ENCODE results near the gene HPSE. TPM values are rescaled to one million over a fixed set of nuclear protein-coding genes. Genes with fewer than 3 reads are reported as not detected.

The HPSE gene
- total RNA-seq, 2 donors from 2014 or later = 1.1 to 2.7 TPM

DNA sequence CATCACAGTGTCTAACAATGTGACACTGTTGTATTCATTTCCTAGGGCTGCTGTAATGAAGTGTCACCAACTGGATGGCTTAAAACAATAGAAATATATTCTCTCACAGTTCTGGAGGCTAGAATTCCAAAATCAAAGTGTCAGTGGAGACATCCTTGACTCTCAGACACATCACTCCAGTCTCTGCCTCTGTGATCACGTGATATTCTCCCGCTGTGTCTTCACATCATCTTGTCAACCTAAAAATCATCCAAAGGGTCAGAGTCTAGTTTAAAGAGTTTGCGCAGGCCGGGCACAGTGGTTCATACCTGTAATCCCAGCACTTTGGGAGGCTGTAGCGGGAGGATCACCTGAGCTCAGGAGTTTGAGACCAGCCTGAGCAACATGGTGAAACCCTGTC lies 36.6 kb upstream of the HPSE start:
- DNase-seq = no peak
- Mint-ChIP-seq H3K9me3 (peaks cover 3% of the 10 kb centered on the region), H3K27ac (no peak overlapping the region), H3K36me3 (ENCODE audit: low read depth) (no peaks in the 10 kb centered on the region), H3K4me1 (peaks cover 7% of the 10 kb centered on the region), H3K4me3 (no peak overlapping the region), H3K27me3 (ENCODE audit: insufficient read depth) (no peaks in the 10 kb centered on the region)
- no peaks in the 10 kb centered on the region for H3K27me3 ChIP-seq (ENCODE audit: control insufficient read depth, insufficient read depth, low read length, poor library complexity, severe bottlenecking)
- H3K4me1 ChIP-seq (ENCODE audit: control insufficient read depth, insufficient read depth, low read length) = no peaks in the 10 kb centered on the region
- H3K9ac ChIP-seq (ENCODE audit: extremely low read depth, low read length, poor library complexity, severe bottlenecking) = no peak overlapping the region
- TF ChIP-seq, protein P1, sequence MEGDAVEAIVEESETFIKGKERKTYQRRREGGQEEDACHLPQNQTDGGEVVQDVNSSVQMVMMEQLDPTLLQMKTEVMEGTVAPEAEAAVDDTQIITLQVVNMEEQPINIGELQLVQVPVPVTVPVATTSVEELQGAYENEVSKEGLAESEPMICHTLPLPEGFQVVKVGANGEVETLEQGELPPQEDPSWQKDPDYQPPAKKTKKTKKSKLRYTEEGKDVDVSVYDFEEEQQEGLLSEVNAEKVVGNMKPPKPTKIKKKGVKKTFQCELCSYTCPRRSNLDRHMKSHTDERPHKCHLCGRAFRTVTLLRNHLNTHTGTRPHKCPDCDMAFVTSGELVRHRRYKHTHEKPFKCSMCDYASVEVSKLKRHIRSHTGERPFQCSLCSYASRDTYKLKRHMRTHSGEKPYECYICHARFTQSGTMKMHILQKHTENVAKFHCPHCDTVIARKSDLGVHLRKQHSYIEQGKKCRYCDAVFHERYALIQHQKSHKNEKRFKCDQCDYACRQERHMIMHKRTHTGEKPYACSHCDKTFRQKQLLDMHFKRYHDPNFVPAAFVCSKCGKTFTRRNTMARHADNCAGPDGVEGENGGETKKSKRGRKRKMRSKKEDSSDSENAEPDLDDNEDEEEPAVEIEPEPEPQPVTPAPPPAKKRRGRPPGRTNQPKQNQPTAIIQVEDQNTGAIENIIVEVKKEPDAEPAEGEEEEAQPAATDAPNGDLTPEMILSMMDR (conservative IDR thresholded peaks at IDR 0.05) = no peak
- H3K27ac ChIP-seq (ENCODE audit: low read depth, low read length) = no peak overlapping the region
- H3K4me3 ChIP-seq (ENCODE audit: low read length) = no peak overlapping the region
- no peaks in the 10 kb centered on the region for H3K36me3 ChIP-seq (ENCODE audit: control insufficient read depth, insufficient read depth, low read length)
- no peaks in the 10 kb centered on the region for H3K9me3 ChIP-seq (ENCODE audit: control insufficient read depth, low read length)
- 93 to 98% methylated on average over 5 of the region's 5 CpGs for WGBS, 2 experiments (ENCODE audit: insufficient coverage in 1 of 2, insufficient read length in 1 of 2)

DNA sequence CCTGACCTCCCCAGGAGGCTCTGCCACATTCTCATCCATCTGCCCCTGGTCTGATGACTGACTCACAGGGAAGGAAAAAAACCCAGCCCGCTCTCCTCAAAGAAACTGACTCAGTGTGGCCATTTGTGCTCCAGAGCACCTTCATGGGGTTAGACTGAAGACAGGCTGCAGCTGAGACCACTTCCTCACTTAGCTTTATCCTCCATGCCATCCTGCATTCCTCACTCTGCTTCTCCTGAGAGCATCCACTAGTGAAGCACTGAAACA lies 35.9 kb upstream of the HPSE start:
- no peak overlapping the region for H3K9ac ChIP-seq (ENCODE audit: extremely low read depth, low read length, poor library complexity, severe bottlenecking)
- H3K4me3 ChIP-seq (ENCODE audit: low read length) = no peak overlapping the region
- H3K27me3 Mint-ChIP-seq (ENCODE audit: insufficient read depth) = no peaks in the 10 kb centered on the region
- no peaks in the 10 kb centered on the region for H3K27me3 ChIP-seq (ENCODE audit: control insufficient read depth, insufficient read depth, low read length, poor library complexity, severe bottlenecking)
- no peaks in the 10 kb centered on the region for H3K9me3 Mint-ChIP-seq
- H3K4me1 Mint-ChIP-seq = peaks cover 8% of the 10 kb centered on the region
- H3K9me3 ChIP-seq (ENCODE audit: control insufficient read depth, low read length) = no peaks in the 10 kb centered on the region
- no peaks in the 10 kb centered on the region for H3K36me3 ChIP-seq (ENCODE audit: control insufficient read depth, insufficient read depth, low read length)
- no peak for DNase-seq
- TF ChIP-seq, protein P1 (conservative IDR thresholded peaks at IDR 0.05) = no peak
- H3K27ac ChIP-seq (ENCODE audit: low read depth, low read length) = no peak overlapping the region
- H3K36me3 Mint-ChIP-seq (ENCODE audit: low read depth) = no peaks in the 10 kb centered on the region
- H3K27ac Mint-ChIP-seq = no peak overlapping the region
- no peaks in the 10 kb centered on the region for H3K4me1 ChIP-seq (ENCODE audit: control insufficient read depth, insufficient read depth, low read length)
- WGBS, 2 experiments (ENCODE audit: insufficient coverage in 1 of 2, insufficient read length in 1 of 2) = 88% methylated on average over 1 of the region's 1 CpG; no CpG with 5 or more reads in 1 of the 2 experiments
- no peak overlapping the region for H3K4me3 Mint-ChIP-seq

- TF ChIP-seq, protein P1 (conservative IDR thresholded peaks at IDR 0.05) = no peak
- no peaks in the 10 kb centered on the region for H3K9me3 Mint-ChIP-seq
- no peaks in the 10 kb centered on the region for H3K9me3 ChIP-seq (ENCODE audit: control insufficient read depth, low read length)
- 67 to 78% methylated on average over 2 to 4 of the region's 4 CpGs for WGBS, 2 experiments (ENCODE audit: insufficient coverage in 1 of 2, insufficient read length in 1 of 2)
- no peak overlapping the region for H3K27ac ChIP-seq (ENCODE audit: low read depth, low read length)
- H3K4me3 Mint-ChIP-seq = no peak overlapping the region
- no peak overlapping the region for H3K4me3 ChIP-seq (ENCODE audit: low read length)
- H3K27me3 ChIP-seq (ENCODE audit: control insufficient read depth, insufficient read depth, low read length, poor library complexity, severe bottlenecking) = no peaks in the 10 kb centered on the region
- no peak overlapping the region for H3K27ac Mint-ChIP-seq
- no peak overlapping the region for H3K9ac ChIP-seq (ENCODE audit: extremely low read depth, low read length, poor library complexity, severe bottlenecking)
- DNase-seq = no peak
- H3K4me1 ChIP-seq (ENCODE audit: control insufficient read depth, insufficient read depth, low read length) = no peaks in the 10 kb centered on the region
- H3K27me3 Mint-ChIP-seq (ENCODE audit: insufficient read depth) = no peaks in the 10 kb centered on the region
- no peaks in the 10 kb centered on the region for H3K36me3 ChIP-seq (ENCODE audit: control insufficient read depth, insufficient read depth, low read length)
- peaks cover 8% of the 10 kb centered on the region for H3K4me1 Mint-ChIP-seq
- no peaks in the 10 kb centered on the region for H3K36me3 Mint-ChIP-seq (ENCODE audit: low read depth)
Measured at GRCh38 chr4:83369831-83370639, 35.4 kb upstream of the HPSE start.

Measured in endodermal cell (in vitro differentiated cells).